HEK293 (cell line): ENCODE results near the gene DTX2.
"Not testable (repeated sequence)": the region's sequence is repeated elsewhere in the genome, so short reads cannot be mapped to it uniquely, and the experiment has no call there.

Experiments
- ATF2 ChIP-seq: fragments of 450-650 bp; formaldehyde crosslinking; IDR thresholded peaks from 2 replicates; pipeline ENCODE4 v1.5.1; 2016; ENCODE audit warnings: missing biosample characterization, missing genetic modification characterization, low read depth
- BCL11B ChIP-seq: fragments of 450-650 bp; formaldehyde crosslinking; IDR thresholded peaks from 2 replicates; pipeline ENCODE4 v1.5.1; 2016; ENCODE audit warnings: low read depth, missing biosample characterization, missing genetic modification characterization
- KLF17 ChIP-seq: fragments of 450-650 bp; formaldehyde crosslinking; IDR thresholded peaks from 2 replicates; pipeline ENCODE4 v1.5.1; 2016; ENCODE audit warnings: missing biosample characterization, missing genetic modification characterization
- MYNN ChIP-seq: fragments of 450-650 bp; formaldehyde crosslinking; IDR thresholded peaks from 2 replicates; pipeline ENCODE4 v1.5.1; 2016; ENCODE audit warnings: missing biosample characterization, missing genetic modification characterization, borderline replicate concordance
- SETDB1 ChIP-seq: IDR thresholded peaks from one replicate; pipeline ENCODE4 v1.6.1; 2017; ENCODE audit warnings: mild to moderate bottlenecking, low read length, moderate library complexity, mixed read lengths; ENCODE audit not compliant: insufficient read length
- ZBTB1 ChIP-seq: fragments of 450-650 bp; formaldehyde crosslinking; IDR thresholded peaks from 2 replicates; pipeline ENCODE4 v1.5.1; 2016; ENCODE audit warnings: missing biosample characterization, missing genetic modification characterization
- ZNF10 ChIP-seq: fragments of 450-650 bp; formaldehyde crosslinking; IDR thresholded peaks from 2 replicates; pipeline ENCODE4 v1.5.1; 2017; ENCODE audit warnings: missing biosample characterization, missing genetic modification characterization
- ZNF146 ChIP-seq: fragments of 450-650 bp; formaldehyde crosslinking; IDR thresholded peaks from 2 replicates; pipeline ENCODE4 v1.5.1; 2016; ENCODE audit warnings: missing biosample characterization, missing genetic modification characterization
- ZNF596 ChIP-seq: fragments of 450-650 bp; IDR thresholded peaks from 2 replicates; pipeline ENCODE4 v1.5.0; 2018; ENCODE audit warnings: missing biosample characterization, mild to moderate bottlenecking, missing genetic modification characterization, moderate library complexity
- ZNF660 ChIP-seq: fragments of 450-650 bp; IDR thresholded peaks from 2 replicates; pipeline ENCODE4 v1.5.1; 2018; ENCODE audit warnings: missing biosample characterization, mild to moderate bottlenecking, missing genetic modification characterization
- ZSCAN16 ChIP-seq: fragments of 450-650 bp; formaldehyde crosslinking; IDR thresholded peaks from 2 replicates; pipeline ENCODE4 v1.5.1; 2016; ENCODE audit warnings: missing biosample characterization, missing genetic modification characterization
- TF ChIP-seq, protein P1 (sequence below): fragments of 450-650 bp; formaldehyde crosslinking; IDR thresholded peaks from 2 replicates; pipeline ENCODE4 v1.5.1; 2016; ENCODE audit warnings: missing biosample characterization, missing genetic modification characterization
- TF ChIP-seq, protein P2 (sequence below): fragments of 450-650 bp; formaldehyde crosslinking; IDR thresholded peaks from 2 replicates; pipeline ENCODE4 v1.5.1; 2016; ENCODE audit warnings: missing biosample characterization, missing genetic modification characterization

DNA sequence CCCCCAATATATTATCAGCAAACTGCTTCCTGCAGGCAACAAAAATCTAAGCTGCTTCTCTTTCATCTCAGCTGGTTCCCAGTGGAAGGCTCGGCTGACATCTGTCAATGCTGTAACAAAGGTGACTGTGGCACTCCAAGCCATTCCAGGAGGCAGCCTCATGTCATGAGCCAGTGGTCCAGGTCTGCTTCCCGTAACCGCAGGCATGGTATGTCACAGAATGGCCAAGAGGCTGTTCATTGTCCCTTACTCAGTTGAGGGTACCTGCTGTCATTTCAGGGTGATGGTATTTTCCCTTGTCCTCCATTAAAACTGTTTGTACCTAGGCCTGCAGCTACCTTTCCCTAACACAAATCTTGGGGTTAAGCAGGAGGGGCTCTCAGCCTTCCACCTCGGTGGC, 21.1 kb upstream of the DTX2 start:
- TF ChIP-seq ZNF660; SETDB1; BCL11B (tag by site-specific recombination); ZNF146 (tag by site-specific recombination); ZBTB1 (tag by site-specific recombination); ZNF10; ATF2 (tag by site-specific recombination); ZSCAN16 (tag by site-specific recombination); KLF17; MYNN (tag by site-specific recombination); ZNF596 (tag by site-specific recombination): not testable (repeated sequence)
- TF ChIP-seq, protein P1, sequence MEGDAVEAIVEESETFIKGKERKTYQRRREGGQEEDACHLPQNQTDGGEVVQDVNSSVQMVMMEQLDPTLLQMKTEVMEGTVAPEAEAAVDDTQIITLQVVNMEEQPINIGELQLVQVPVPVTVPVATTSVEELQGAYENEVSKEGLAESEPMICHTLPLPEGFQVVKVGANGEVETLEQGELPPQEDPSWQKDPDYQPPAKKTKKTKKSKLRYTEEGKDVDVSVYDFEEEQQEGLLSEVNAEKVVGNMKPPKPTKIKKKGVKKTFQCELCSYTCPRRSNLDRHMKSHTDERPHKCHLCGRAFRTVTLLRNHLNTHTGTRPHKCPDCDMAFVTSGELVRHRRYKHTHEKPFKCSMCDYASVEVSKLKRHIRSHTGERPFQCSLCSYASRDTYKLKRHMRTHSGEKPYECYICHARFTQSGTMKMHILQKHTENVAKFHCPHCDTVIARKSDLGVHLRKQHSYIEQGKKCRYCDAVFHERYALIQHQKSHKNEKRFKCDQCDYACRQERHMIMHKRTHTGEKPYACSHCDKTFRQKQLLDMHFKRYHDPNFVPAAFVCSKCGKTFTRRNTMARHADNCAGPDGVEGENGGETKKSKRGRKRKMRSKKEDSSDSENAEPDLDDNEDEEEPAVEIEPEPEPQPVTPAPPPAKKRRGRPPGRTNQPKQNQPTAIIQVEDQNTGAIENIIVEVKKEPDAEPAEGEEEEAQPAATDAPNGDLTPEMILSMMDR (tag by site-specific recombination), result not testable (repeated sequence)
- TF ChIP-seq, protein P2, sequence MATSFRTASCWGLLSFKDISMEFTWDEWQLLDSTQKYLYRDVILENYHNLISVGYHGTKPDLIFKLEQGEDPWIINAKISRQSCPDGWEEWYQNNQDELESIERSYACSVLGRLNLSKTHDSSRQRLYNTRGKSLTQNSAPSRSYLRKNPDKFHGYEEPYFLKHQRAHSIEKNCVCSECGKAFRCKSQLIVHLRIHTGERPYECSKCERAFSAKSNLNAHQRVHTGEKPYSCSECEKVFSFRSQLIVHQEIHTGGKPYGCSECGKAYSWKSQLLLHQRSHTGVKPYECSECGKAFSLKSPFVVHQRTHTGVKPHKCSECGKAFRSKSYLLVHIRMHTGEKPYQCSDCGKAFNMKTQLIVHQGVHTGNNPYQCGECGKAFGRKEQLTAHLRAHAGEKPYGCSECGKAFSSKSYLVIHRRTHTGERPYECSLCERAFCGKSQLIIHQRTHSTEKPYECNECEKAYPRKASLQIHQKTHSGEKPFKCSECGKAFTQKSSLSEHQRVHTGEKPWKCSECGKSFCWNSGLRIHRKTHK, result not testable (repeated sequence)
